ENCODE measurements around the gene CAPNS1. TPM values are rescaled to one million over a fixed set of nuclear protein-coding genes. Genes with fewer than 3 reads are reported as not detected.
"Not testable (repeated sequence)": the region's sequence is repeated elsewhere in the genome, so short reads cannot be mapped to it uniquely, and the experiment has no call there.

Gene CAPNS1
- total and polyA plus RNA-seq, 12 donors: 94.8 to 916 (median 609) TPM

DNA sequence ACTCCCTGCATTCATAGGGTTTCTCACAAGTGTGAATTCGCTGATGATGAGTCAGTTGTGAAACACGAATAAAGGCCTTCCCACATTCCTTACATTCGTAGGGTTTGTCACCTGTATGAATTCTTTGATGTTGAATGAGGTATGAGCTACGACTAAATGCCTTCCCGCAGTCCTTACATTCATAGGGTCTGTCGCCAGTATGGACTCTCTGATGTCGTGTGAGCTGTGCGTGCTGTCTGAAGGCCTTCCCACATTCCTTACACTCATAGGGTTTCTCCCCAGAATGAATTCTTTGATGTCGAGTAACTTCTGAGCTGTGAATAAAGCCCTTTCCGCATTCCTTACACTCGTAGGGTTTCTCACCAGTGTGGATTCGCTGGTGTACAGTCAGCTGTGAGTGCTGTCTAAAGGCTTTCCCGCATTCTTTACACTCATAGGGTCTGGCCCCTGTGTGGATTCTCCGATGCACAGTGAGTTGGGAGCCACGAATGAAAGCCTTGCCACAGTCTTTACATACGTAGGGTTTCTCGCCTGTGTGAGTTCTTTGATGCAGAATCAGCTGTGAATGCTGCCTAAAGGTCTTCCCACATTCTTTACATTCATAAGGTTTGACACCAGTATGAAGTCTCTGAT is 42.9 kb downstream of the CAPNS1 start:
- intact Hi-C loops (cut with DNase I): no loop called here
- Histone ChIP-seq H3K27ac (no peak overlapping the region), H3K4me1 (replicated peaks in 1 of 2) (no peaks in the 10 kb centered on the region), H3K4me3 (no peak overlapping the region), H3K36me3 (replicated peaks in 1 of 2) (peaks cover 0 to 10% of the 10 kb centered on the region in 2 donors), H3K9me3 (replicated peaks in 1 of 3) (no peaks in the 10 kb centered on the region), H3K27me3 (no peaks in the 10 kb centered on the region)
- TF ChIP-seq CTCF (IDR thresholded peaks at IDR 0.05) (no peak), POLR2A (IDR thresholded peaks at IDR 0.05) (no peak)
- DNase-seq: no peak
- WGBS, 4 donors: 82 to 89% (median 88%) methylated on average over 17 of the region's 17 CpGs

- intact Hi-C loops (cut with DNase I): no loop called here
- DNase-seq: no peak
- Histone ChIP-seq H3K4me3 (no peak overlapping the region), H3K9me3 (replicated peaks in 1 of 3) (no peaks in the 10 kb centered on the region), H3K27ac (no peak overlapping the region), H3K27me3 (no peaks in the 10 kb centered on the region), H3K4me1 (replicated peaks in 1 of 2) (no peaks in the 10 kb centered on the region), H3K36me3 (replicated peaks in 1 of 2) (peaks cover 0 to 10% of the 10 kb centered on the region in 2 donors)
- no peak for TF ChIP-seq POLR2A (IDR thresholded peaks at IDR 0.05)
- no peak for TF ChIP-seq CTCF (IDR thresholded peaks at IDR 0.05)
- 87 to 92% (median 90%) methylated on average over 10 of the region's 10 CpGs for WGBS, 4 donors
Measured at GRCh38 chr19:36183245-36183628, 43.4 kb downstream of the CAPNS1 start.

- DNase-seq; H3K27me3 ChIP-seq; H3K27ac ChIP-seq; H3K4me1 ChIP-seq (replicated peaks in 1 of 2); intact Hi-C loops (cut with DNase I); H3K4me3 ChIP-seq; H3K9me3 ChIP-seq (replicated peaks in 1 of 3): not testable (repeated sequence)
- WGBS, 4 donors: 90 to 95% (median 94%) methylated on average over 5 of the region's 5 CpGs
- peaks cover 0 to 10% of the 10 kb centered on the region in 2 donors for H3K36me3 ChIP-seq (replicated peaks in 1 of 2)
Measured at GRCh38 chr19:36186722-36187121, 46.9 kb downstream of the CAPNS1 start.

- Histone ChIP-seq H3K36me3 (replicated peaks in 1 of 2) (peaks cover 0 to 15% of the 10 kb centered on the region in 2 donors), H3K4me3 (no peak overlapping the region), H3K9me3 (replicated peaks in 1 of 3) (no peaks in the 10 kb centered on the region), H3K27me3 (no peaks in the 10 kb centered on the region), H3K4me1 (replicated peaks in 1 of 2) (no peaks in the 10 kb centered on the region), H3K27ac (no peak overlapping the region)
- no peak for DNase-seq
- intact Hi-C loops (cut with DNase I): loop anchor here in 1 of 2 donors (10.0 kb wide), 1 partner anchor 299 kb away; no protein-coding TSS in a partner anchor
- TF ChIP-seq POLR2A (IDR thresholded peaks at IDR 0.05) (no peak), CTCF (IDR thresholded peaks at IDR 0.05) (no peak)
- WGBS, 4 donors: 90 to 100% (median 95%) methylated on average over 2 of the region's 2 CpGs
Measured at GRCh38 chr19:36196249-36196648, 56.4 kb downstream of the CAPNS1 start.

DNA sequence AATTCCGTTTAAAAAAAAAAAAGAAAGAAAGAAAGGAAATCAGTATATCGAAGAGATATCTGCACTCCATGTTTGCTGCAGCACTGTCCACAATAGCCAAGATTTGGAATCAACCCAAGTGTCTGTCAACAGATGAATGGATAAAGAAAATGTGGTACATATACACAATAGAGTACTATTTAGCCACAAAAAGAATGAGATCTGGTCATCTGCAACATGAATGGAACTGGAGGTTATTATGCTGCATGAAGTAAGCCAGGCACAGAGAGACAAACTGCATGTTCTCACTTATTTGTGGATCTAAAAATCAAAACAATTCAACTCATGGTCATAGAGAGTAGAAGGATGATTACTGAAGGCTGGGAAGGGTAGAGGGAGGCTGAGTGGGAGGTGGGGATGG is 58.3 kb downstream of the CAPNS1 start:
- no peak overlapping the region for H3K27ac ChIP-seq
- WGBS, 4 donors: 85 to 90% (median 88%) methylated on average over 2 of the region's 2 CpGs

More for the DNA sequence above, 58.3 kb downstream of the CAPNS1 start:
- H3K4me1 ChIP-seq (replicated peaks in 1 of 2): no peaks in the 10 kb centered on the region
- H3K9me3 ChIP-seq (replicated peaks in 1 of 3): no peaks in the 10 kb centered on the region
- no peak for TF ChIP-seq POLR2A (IDR thresholded peaks at IDR 0.05)
- no peak for TF ChIP-seq CTCF (IDR thresholded peaks at IDR 0.05)
- H3K4me3 ChIP-seq: no peak overlapping the region
- no peak for DNase-seq
- H3K36me3 ChIP-seq (replicated peaks in 1 of 2): peaks cover 0 to 15% of the 10 kb centered on the region in 2 donors
- H3K27me3 ChIP-seq: no peaks in the 10 kb centered on the region
- intact Hi-C loops (cut with DNase I): loop anchor here in 1 of 2 donors (10.0 kb wide), 1 partner anchor 297 kb away; no protein-coding TSS in a partner anchor
